GM12873 (cell line): Measurements from ENCODE around the gene TBXAS1.

Experiments
- CTCF ChIP-seq: IDR thresholded peaks from 2 replicates; pipeline ENCODE4 v1.5.1; 2012; ENCODE audit warnings: low read depth, mild to moderate bottlenecking, moderate library complexity, low read length, control low read depth; ENCODE audit not compliant: insufficient read depth; ENCODE audit errors: missing control alignments

The TBXAS1 gene

DNA sequence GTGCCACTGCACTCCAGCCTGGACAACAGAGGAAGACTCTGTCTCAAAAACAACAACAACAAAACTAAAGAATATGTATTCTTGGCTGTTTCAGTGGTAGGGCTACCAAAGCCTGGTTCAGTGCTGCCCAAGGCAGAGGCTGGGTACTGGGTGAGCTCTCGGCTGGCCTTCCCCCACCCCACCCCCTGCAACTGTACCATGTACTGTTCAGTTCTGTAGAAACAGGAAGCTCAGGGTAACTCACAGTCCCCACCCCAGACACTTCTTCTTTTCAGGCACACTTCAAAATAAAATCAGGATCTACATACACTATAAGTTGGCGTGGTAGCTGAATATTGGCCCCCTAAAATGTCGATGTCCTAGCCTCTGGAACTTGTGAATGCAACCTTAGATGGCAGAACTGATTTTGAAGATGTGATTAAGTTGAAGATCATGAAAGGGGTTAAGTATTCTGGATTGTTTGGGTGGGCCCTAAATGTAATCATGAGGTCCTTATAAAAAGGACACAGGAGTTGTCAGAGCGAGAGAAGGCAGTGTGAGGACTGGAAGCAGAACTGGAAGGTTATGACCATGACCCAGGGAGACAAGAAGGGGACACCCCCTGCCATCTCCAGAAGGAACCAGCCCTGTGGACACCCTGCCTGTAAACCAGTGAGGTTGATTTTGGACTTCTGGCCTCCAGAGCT is 31.2 kb downstream of the TBXAS1 start:
- TF ChIP-seq CTCF, result no peak

GRCh38 chr7:139861803-139862202 is 32.7 kb downstream of the TBXAS1 start:
- TF ChIP-seq CTCF, result no peak

DNA sequence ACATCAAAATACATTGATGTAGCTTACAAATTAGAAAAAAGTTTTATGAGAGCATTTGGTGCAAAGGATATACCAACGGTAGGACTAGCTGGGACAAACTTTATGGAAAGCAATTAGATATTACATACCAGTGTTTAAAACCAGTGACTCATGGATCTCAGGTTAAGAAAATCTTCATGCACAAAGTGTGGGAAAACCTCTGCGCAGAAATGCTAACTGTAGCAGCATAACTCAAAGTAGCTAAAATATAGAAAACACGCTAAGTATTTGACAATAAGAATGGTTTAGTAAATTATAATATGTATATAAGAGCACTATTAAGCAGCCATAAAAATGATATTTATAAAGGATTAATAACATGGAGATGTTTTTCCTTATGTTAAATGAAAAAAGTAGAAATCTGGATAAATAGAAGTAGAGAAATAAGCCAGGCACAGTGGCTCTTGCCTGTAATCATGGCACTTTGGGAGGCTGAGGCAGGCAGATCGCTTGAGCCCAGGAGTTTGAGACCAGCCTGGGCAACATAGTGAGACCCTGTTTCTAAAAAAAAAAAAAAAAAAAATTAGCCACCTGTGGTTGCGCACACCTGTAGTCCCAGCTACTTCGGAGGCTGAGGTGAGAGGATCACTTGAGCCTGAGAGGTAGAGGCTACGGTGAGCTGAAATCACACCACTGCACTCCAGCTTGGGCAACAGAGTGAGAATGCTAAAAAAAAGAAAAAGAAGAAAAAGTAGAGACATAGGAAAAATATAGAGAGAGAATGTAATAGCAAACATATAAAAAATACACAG is 37.2 kb downstream of the TBXAS1 start:
- TF ChIP-seq CTCF, result no peak

DNA sequence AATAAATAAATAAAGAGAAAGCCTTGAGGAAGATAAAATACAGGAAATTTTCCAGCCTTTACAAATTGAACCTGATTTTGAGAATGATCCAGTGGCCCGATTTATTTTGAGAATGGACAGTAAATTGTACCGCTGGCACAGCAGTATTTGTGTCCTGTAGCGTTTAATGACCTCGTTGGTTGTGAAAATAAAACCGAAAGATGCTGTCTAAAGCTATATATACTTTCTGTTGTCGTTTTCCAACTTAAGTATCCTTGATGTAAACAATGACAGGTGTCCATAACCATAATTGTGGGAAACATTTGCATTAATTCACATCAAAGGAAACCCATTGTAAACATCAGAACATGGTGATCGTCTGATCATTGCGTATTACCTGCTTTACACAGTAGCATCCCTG is 38.8 kb downstream of the TBXAS1 start:
- no peak for TF ChIP-seq CTCF

DNA sequence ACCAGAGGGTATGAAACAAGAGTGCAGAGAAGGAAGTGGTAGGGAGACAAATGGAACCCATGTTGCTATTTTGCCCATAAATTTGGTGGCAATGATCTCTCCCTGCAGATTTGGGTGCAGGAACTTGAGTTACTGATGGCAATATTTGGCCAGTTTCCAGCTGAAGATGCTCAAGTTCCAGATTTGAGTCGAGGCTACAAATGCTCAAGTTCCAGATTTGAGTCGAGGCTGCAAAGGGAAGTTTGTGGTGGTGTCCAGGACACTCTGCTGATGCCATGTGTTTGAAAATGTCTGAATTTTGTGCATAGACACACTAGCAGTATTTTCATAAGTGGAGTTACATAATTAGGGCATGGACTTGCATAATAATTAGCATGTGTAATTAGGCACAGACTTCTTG is 40.8 kb downstream of the TBXAS1 start:
- no peak for TF ChIP-seq CTCF

GRCh38 chr7:139870380-139870779 is 41.3 kb downstream of the TBXAS1 start:
- TF ChIP-seq CTCF, result no peak

DNA sequence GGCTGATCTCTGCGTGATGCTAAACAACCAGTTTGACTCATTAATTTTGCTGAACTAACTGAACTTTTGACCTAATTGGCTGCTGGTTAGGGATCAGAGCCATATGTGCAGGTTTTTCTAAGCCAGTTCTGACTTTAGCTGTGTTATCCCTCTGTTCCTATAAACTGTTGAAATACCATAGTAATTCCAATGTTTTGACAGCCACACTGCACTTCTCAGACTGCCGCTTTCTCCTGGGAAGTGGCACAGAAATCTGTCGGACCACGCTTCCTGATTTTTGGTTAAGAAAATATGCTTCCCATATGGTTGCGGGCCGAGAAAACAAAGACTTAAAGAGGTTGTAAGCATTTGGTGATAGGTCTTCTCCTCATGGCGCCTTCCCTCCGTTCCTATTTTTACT is 42.3 kb downstream of the TBXAS1 start:
- TF ChIP-seq CTCF, result no peak
